ENCODE results near the gene KIF24. TPM values are rescaled to one million over a fixed set of nuclear protein-coding genes. Genes with fewer than 3 reads are reported as not detected.

The KIF24 gene
- total RNA-seq, 1 experiment from 2014 or later, result 5.8 TPM

GRCh38 chr9:34370335-34370969, 41.4 kb upstream of the KIF24 start:
- Histone ChIP-seq H4K20me1 (ENCODE audit: insufficient read depth) (no peaks in the 10 kb centered on the region), H3K9me2 (ENCODE audit: insufficient read depth) (no peaks in the 10 kb centered on the region), H3K4me3 (replicated peaks in 1 of 2; ENCODE audit: low read depth in 1 of 2, low read length in 2 of 2) (no peak overlapping the region), H3K9ac (ENCODE audit: low read length) (no peak overlapping the region), H3K27me3 (ENCODE audit: insufficient read depth, low read length) (no peaks in the 10 kb centered on the region), H2AFZ (ENCODE audit: low read depth, low read length, poor library complexity, severe bottlenecking) (no peak overlapping the region), H3K9me3 (ENCODE audit: control insufficient read depth in 1 of 2, insufficient read depth in 1 of 2, low read depth in 1 of 2, low read length in 2 of 2) (no peaks in the 10 kb centered on the region), H3K79me2 (ENCODE audit: insufficient read depth, low read length) (no peaks in the 10 kb centered on the region), H3K27ac (ENCODE audit: low read depth, low read length) (no peak overlapping the region), H3K4me1 (ENCODE audit: control insufficient read depth in 1 of 2, insufficient read depth in 2 of 2, low read length in 2 of 2) (peaks cover 7 to 8% of the 10 kb centered on the region in 2 experiments), H3K36me3 (ENCODE audit: control insufficient read depth in 1 of 2, insufficient read depth in 2 of 2, low read length in 2 of 2) (peaks cover 0 to 2% of the 10 kb centered on the region in 2 experiments; a peak in 1 of 4 replicates), H3K4me2 (ENCODE audit: low read length) (no peak overlapping the region)
- intact Hi-C loops (cut with micrococcal nuclease), result no loop called here
- no TSS peak for BruUV-seq (replicated peaks)
- TF ChIP-seq ELF1 (IDR thresholded peaks at IDR 0.05; ENCODE audit: borderline replicate concordance, low read depth), result no peak
- no peak for TF ChIP-seq FOSL1 (IDR thresholded peaks at IDR 0.05; ENCODE audit: low read depth)
- no peak for TF ChIP-seq CEBPB (IDR thresholded peaks at IDR 0.05; ENCODE audit: low read depth)
- TF ChIP-seq, protein P1, sequence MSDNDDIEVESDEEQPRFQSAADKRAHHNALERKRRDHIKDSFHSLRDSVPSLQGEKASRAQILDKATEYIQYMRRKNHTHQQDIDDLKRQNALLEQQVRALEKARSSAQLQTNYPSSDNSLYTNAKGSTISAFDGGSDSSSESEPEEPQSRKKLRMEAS (IDR thresholded peaks at IDR 0.05), result no peak
- TF ChIP-seq EZH2 (IDR thresholded peaks at IDR 0.05), result no peak
- no peak for TF ChIP-seq EZH2phosphoT487 (IDR thresholded peaks at IDR 0.05; ENCODE audit: borderline replicate concordance)
- no peak for TF ChIP-seq ZBTB33 (IDR thresholded peaks at IDR 0.05; ENCODE audit: extremely low read depth, insufficient replicate concordance, low read length)
- no peak for TF ChIP-seq SP1 (IDR thresholded peaks at IDR 0.05; ENCODE audit: low read depth)
- no peak for TF ChIP-seq POLR2AphosphoS5 (IDR thresholded peaks at IDR 0.05; ENCODE audit: low read depth, low read length)
- no peak for TF ChIP-seq POLR2A (IDR thresholded peaks at IDR 0.05; ENCODE audit: borderline replicate concordance, extremely low read depth, insufficient read depth, insufficient read length)
- no peak for TF ChIP-seq SRF (IDR thresholded peaks at IDR 0.05; ENCODE audit: low read depth)
- no peak for TF ChIP-seq RAD21 (IDR thresholded peaks at IDR 0.05; ENCODE audit: low read depth)
- TF ChIP-seq ATF3 (IDR thresholded peaks at IDR 0.05), result no peak
- TF ChIP-seq, protein P2, sequence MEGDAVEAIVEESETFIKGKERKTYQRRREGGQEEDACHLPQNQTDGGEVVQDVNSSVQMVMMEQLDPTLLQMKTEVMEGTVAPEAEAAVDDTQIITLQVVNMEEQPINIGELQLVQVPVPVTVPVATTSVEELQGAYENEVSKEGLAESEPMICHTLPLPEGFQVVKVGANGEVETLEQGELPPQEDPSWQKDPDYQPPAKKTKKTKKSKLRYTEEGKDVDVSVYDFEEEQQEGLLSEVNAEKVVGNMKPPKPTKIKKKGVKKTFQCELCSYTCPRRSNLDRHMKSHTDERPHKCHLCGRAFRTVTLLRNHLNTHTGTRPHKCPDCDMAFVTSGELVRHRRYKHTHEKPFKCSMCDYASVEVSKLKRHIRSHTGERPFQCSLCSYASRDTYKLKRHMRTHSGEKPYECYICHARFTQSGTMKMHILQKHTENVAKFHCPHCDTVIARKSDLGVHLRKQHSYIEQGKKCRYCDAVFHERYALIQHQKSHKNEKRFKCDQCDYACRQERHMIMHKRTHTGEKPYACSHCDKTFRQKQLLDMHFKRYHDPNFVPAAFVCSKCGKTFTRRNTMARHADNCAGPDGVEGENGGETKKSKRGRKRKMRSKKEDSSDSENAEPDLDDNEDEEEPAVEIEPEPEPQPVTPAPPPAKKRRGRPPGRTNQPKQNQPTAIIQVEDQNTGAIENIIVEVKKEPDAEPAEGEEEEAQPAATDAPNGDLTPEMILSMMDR (IDR thresholded peaks at IDR 0.05 in 2 of 3, conservative IDR thresholded peaks at IDR 0.05 in 1 of 3; ENCODE audit: borderline replicate concordance in 1 of 3, insufficient read depth in 1 of 3, low read depth in 2 of 3, low read length in 2 of 3), result no peak
- ATAC-seq (no peak), DNase-seq (ENCODE audit: low read depth, low spot score) (no peak)
- ChIA-PET CTCF (no interaction called here), POLR2A (no interaction called here), RAD21 (ENCODE audit: low non-redundant PET in 1 of 2, low total read pairs in 2 of 2, uncharacterized antibody in 2 of 2, unreplicated experiment in 2 of 2) (no interaction called here)

All from HCT116 (cell line).